ENCODE results near the gene CDH18.

DNA sequence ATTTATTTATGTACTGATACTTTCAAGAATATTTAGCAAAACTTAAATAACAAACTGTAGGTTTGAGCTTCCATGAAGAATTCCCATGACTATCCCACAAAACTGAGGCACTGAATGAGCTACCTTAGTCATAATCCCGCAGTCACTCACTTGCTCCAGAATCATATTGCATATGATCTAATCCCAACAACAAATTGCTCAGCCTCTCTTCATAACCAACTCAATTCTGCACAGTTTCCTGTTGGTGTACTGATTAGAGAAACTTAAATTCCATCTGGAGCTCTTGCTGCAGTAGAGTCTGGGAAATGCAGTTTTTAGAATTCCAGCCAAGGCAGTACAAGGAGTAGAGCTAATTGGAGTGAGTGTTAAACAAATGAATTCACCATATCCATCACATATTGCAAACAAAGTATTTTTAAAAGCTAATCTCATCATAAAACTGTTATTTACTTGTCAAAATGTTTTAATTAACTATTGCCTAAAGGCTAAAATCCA lies 35.7 kb upstream of the CDH18 start:
- TF ChIP-seq, protein P1, sequence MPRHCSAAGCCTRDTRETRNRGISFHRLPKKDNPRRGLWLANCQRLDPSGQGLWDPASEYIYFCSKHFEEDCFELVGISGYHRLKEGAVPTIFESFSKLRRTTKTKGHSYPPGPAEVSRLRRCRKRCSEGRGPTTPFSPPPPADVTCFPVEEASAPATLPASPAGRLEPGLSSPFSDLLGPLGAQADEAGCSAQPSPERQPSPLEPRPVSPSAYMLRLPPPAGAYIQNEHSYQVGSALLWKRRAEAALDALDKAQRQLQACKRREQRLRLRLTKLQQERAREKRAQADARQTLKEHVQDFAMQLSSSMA (CRISPR knock-in tag; IDR thresholded peaks at IDR 0.05): no peak
- TF ChIP-seq ZBTB21 (CRISPR knock-in tag; IDR thresholded peaks at IDR 0.05) (no peak), PHB2 (IDR thresholded peaks at IDR 0.05; ENCODE audit: partially characterized antibody) (no peak), FOSL1 (CRISPR knock-in tag; IDR thresholded peaks at IDR 0.05; ENCODE audit: borderline replicate concordance) (no peak), EP300 (IDR thresholded peaks at IDR 0.05; ENCODE audit: low read depth in 2 of 2, low read length in 2 of 2) (no peak), EP300 (CRISPR knock-in tag; IDR thresholded peaks at IDR 0.05; ENCODE audit: borderline replicate concordance) (no peak), RCOR2 (CRISPR knock-in tag; IDR thresholded peaks at IDR 0.05) (no peak)
- TF ChIP-seq, protein P2, sequence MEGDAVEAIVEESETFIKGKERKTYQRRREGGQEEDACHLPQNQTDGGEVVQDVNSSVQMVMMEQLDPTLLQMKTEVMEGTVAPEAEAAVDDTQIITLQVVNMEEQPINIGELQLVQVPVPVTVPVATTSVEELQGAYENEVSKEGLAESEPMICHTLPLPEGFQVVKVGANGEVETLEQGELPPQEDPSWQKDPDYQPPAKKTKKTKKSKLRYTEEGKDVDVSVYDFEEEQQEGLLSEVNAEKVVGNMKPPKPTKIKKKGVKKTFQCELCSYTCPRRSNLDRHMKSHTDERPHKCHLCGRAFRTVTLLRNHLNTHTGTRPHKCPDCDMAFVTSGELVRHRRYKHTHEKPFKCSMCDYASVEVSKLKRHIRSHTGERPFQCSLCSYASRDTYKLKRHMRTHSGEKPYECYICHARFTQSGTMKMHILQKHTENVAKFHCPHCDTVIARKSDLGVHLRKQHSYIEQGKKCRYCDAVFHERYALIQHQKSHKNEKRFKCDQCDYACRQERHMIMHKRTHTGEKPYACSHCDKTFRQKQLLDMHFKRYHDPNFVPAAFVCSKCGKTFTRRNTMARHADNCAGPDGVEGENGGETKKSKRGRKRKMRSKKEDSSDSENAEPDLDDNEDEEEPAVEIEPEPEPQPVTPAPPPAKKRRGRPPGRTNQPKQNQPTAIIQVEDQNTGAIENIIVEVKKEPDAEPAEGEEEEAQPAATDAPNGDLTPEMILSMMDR (CRISPR knock-in tag; IDR thresholded peaks at IDR 0.05): no peak
- TF ChIP-seq, protein P3, sequence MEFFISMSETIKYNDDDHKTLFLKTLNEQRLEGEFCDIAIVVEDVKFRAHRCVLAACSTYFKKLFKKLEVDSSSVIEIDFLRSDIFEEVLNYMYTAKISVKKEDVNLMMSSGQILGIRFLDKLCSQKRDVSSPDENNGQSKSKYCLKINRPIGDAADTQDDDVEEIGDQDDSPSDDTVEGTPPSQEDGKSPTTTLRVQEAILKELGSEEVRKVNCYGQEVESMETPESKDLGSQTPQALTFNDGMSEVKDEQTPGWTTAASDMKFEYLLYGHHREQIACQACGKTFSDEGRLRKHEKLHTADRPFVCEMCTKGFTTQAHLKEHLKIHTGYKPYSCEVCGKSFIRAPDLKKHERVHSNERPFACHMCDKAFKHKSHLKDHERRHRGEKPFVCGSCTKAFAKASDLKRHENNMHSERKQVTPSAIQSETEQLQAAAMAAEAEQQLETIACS (CRISPR knock-in tag; IDR thresholded peaks at IDR 0.05): no peak
